ENCODE data around the gene STAT6.
"Not testable (repeated sequence)": the region's sequence is repeated elsewhere in the genome, so short reads cannot be mapped to it uniquely, and the experiment has no call there.

Gene STAT6

DNA sequence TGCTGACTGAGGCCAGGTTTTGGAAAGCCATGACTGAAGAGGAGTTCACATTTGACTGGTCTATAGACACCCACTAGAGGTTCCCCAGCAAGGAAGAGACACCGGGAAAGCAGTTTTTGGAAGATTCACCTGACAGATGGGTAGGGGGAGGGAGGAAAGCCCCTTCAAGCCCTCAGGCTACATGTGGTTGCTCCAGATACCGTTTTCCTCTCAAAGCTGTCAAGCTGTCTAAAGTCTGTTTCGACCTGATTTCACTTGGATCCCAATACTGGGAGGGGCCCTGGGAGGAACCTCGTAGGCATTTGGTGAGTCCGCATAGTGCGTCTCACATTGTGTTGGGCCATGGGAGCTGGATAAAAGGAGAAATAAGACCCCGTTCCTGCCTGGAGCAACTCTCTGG lies 15.4 kb upstream of the STAT6 start:
- DNase-seq (ENCODE audit: low spot score), result no peak

DNA sequence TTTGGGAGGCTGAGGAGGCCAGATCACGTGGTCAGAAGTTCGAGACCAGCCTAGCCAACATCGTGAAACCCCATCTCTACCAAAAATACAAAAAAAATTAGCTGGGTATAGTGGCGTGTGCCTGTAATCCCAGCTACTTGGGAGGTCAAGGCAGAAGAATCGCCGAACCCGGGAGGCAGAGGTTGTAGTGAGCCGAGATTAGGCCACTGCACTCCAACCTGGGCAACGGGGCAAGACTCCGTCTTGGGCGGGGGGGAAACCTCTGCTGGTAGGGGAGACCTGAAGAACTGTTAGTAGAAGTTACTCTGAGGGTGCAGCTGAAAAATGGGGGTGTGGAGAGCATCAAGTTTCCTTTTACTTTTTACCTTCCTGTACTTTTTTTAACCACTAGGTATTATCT lies 14.9 kb upstream of the STAT6 start:
- DNase-seq (ENCODE audit: low spot score), result no peak

DNA sequence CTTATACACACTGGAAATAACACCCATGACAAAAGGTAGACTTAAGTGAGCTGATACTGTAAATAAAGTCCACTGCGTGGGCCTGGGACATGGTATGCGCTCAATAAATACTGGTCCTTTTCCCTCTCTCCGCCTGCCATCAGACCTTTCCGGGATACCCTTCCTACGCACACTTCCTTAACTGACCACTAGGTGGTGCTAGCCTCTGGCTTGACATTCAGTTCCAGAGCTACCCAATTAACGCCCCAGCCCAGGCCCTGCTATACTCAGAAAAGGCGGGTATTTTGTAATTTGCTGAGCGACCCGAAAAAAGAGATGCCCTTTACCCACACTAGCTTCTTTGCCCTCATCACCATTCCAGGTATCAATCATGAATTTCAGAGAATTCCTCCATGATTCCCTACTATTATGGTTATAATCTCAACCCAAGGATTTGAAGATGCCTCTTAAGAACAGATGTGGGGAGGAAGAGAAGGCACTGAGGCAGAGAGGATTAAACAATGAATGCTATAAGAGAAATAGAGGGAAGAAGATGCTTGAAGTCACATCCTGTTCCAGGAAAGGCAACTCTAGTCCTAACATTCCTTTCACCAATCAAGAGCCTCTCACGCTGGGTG lies 13.2 kb upstream of the STAT6 start:
- peak; percentile 76 for DNase-seq (ENCODE audit: low spot score)

DNA sequence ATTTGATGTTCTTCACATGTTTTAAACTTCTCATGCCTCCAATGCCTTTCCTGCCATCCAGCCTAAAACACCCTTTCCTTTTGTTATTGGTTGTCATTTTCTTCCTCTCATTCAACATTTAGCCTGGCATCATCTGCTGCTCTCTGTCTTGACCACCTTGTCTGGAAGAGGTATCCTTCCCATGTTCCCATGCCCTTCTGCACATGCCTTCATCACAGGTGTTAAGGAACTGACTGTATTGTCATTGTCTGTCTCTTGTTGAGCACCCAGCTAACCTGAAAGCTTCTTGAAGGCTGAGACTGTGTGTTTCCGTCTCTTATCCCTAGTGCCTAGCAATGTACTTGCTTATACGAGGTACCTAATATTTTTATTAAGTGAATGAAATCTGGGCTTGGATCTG lies 12.7 kb upstream of the STAT6 start:
- no peak for DNase-seq (ENCODE audit: low spot score)

DNA sequence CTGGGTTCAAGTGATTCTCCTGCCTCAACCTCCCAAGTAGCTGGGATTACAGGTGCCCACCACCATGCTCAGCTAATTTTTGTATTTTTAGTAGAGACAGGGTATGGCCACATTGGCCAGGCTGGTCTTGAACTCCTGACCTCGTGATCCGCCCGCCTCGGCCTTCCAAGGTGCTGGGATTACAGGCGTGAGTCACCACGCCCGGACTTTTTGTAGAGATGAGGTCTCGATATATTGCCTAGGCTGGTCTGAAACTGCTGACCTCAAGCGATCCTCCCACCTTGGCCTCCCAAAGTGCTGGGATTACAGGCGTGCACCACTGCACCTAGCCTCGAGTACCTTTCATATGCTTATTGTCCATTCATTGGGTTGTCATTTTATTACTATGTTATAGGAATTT lies 9.6 kb upstream of the STAT6 start:
- DNase-seq (ENCODE audit: low spot score), result not testable (repeated sequence)

DNA sequence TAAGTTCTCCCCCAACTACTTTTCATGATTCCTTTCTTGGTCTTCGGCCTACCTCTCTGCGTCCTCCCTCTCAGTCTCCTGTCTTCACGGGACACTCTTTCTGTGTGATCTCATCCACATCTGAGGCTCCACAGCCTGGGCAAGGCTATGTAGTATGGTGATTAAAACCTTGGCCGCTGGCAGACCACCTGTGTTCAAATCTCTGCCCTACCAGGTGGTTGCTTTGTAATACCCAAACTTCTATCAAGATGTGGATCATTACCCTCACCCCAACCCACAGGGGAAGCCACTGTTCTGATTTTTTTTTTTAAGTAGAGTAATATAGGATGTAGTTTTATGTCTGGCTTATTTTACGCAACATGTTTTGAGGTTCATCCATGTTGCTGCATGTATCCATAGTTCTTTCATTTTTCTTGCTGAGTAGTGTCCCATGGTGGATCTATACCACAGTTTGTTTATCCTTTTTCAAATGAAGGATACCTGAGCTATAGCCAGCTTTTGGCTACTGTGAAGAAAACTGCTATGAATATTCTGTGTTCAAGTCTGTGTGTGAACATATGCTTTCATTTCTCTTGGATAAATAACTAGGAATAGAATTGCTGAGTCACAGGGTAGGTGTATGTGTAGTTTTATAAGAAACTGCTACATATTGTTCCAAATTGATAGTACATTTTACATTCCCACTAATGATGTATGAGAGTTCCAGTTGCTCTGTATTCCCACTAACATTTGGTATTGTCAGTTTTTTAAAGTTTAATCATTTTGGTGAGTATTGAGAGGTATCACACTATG lies 8.3 kb upstream of the STAT6 start:
- no peak for DNase-seq (ENCODE audit: low spot score)

DNA sequence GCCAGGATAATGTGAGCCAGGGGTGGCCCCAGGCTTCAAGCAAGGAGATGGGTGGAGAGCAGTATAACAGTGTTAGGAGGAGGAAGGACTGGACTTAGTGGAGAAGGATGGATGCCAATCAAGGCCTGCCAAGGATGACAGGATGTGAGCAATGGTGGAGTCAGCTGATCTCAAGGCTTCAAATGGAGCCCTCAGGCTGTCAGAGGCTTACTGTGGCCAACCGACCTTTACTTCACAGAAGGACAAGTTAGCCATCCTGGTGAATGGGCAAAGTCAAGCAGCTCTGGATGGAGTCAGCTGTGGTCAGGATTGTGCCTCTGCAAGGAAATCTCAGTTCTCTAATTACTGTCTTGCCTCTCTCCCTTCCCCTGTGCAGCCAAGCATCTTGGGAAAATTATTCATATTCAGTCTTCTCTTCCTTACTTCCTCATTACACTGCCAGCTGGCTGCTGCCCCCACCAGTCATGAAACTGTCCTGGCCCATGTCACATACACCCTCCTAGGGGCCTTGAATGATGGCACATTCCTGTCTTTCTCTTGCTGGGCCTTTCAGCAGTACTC lies 7.6 kb upstream of the STAT6 start:
- no peak for DNase-seq (ENCODE audit: low spot score)

DNA sequence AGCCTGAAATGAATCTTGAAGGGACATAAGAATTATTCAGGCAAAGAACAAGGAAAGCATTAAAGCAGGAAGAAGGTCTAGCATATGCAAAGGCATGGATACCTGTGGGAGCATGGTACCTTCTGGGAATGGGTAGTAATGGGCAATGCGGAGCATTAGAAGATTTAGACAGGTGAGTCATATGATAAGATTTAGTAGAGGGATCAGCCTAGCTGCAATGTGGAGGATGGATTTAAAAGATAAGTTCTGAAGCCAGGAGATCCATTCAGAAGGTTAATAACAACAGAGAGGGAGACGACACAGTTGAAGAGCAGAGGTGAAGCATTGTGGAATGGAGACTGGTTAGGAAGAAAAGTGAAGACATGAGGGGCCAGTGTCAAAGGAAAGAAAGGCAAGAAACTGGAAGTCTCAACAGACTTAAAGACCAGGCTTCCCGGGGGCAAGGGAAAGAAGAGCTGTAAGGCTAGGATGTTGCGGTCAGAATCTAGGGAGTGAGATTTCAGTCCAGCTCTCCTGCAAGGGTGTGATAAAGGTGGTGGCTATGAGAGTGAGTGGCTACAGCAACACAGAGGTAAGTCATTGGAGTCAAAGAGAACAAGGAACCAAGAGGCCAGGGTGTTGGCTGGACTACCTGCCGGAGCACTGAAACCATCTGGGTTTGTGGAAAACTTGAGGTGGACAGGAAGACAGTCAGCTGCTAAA lies 5.6 kb upstream of the STAT6 start:
- no peak for DNase-seq (ENCODE audit: low spot score)

DNA sequence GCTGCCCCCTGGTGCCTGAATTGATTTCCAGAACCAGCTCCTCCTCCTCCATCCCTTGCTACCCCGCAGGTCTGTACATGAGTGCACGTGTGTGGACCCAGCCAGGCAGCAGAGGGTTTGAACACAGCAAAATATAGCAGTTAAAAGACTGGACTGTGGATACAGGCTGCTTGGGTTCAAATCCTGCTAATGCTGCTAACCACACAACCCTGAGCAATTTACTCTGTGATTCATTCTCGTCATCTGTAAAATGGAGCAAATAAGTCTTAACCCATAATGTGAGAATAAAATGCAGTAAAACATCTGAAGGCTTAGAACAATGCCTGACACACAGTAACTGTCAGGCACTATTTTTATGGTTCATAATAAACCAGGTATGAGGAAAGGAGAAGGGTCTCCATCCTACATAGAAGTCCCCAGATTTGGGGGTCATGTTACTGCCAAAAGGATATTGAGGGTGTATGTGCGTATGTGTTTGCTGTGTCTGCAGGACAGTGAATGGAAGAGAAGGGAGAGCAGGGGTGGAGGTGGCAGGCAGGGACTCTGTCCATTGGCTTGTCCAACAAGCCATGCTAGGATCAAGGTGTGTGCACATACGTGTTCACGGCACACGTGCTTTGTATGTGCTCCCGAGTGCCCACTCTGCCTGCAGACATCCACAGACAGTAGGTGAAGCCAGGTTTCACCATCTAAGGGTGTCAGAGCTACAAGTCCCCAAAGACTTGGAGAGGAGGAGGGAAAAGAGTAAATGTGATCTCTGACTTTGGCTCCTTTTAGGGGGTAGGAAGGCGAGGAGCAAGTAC lies 1.5 kb upstream of the STAT6 start:
- DNase-seq (ENCODE audit: low spot score), result no peak

DNA sequence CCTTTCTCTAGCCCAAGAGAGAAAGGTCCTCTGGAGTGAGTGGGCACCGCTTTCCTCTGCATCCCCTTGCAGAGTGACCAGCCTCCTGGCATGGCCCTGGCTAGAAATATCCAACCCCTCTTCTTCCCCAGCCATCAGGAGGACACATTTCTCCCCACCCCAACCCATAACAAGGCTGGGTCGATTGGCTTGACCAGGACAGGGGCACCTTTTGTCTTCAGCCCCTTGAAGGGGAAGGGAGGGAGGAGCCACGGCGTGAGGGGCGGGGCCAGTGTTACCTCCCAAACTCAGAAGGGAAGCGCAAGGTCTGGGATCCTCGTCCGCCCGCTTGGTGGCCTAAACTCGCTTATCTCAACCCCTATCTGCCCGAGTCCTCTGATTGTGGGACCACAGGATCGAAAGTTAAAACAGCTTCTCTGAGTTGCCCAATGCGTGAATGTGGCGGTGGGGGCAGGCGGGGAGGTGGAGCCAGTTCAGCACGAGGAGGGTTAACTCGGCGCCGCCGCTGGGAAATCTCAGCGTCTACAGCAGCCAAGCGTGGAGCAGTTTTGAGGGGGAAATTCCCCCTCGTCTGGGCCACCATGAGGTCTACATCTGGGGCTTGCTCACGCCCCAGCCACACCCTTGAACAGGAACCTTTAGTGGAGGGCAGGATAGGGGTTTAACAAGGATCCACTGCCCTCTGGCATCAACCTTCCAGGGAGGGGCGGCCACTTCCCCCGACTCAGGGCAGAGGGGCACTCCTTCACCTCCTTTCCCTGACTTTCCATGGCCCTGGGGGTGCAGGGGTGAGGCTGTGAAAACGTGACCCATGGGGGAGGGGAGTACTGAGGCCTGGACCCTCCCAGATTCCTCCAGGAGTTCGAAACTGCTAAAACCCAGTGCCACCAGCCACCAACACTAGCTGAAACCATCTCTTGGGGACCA lies 795 bp downstream of the STAT6 start:
- no peak for DNase-seq (ENCODE audit: low spot score)

DNA sequence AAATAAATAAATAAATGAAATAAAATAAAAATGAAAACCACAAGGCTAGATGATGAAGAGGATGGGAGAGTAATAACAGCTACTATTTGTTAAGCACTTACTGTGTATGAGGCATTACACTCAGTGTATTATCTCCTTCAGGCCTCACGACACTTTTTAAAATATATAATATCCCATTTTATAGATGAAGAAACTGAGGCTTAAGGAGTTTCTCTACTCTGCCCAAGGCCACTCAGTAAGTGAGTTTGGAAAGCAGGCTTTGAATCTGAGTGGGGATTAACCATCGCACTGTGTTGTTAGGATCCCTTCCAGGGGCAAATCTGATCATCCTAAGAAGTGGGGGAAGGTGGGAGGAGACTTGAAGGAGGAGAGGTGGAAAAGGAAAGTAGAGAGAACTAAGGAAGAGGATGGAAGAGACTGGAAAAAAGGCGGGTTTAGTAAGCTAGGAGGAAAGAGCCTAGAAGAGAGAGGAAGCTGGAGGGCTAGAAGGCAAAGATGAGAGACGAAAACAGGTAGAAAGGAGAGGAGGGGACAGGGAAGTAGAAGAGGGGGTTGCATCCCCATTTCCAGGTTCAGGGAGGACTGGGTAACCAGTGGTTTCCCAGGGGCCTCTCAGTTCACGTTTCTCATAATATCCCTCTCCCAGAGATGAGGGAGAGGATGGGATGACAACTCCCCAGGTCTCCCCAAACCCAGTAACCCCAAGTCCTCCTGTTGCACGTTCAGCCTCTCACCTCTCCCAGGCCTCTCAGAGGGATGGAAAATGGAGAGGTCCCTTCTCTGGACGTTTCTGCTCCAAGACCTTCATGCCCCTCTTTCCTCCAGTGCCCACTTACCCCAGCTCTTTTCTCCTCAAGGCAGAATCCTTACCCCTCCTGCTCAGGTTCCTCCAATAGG lies 1.7 kb downstream of the STAT6 start:
- DNase-seq (ENCODE audit: low spot score), result no peak

DNA sequence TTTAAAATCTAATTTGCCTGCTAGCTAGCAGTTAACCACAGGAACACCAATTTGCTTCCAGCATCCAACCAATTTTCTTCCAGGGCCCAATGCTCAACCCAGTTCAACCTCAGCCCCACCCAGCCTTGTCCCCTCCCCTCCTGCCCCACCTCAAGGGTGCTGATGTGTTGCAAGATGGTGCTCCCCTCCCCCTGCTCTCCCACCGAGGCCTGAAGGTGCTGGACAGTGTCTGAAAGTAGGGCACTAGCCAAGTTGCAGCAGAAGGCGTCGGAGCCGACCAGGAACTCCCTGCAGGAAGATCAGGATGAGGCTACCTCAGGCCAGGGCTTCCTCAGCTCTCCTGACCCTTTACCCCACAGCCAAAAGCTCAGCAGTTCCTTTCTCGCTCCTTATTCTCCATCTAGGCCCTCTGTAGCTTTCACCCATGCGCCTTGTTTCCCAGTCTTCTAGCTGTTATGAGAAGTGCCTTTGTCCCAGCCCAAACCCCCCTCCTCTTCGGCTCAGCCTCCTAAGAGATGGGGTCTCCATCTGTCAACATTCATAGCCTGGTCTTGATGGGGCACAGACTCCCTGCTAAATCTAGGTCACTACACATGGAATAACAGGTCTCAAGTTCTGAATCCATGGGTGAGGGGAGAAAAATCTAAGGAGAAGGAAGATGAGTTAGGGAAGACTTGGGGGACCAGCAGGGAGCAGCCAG lies 3.6 kb downstream of the STAT6 start:
- DNase-seq (ENCODE audit: low spot score), result no peak

DNA sequence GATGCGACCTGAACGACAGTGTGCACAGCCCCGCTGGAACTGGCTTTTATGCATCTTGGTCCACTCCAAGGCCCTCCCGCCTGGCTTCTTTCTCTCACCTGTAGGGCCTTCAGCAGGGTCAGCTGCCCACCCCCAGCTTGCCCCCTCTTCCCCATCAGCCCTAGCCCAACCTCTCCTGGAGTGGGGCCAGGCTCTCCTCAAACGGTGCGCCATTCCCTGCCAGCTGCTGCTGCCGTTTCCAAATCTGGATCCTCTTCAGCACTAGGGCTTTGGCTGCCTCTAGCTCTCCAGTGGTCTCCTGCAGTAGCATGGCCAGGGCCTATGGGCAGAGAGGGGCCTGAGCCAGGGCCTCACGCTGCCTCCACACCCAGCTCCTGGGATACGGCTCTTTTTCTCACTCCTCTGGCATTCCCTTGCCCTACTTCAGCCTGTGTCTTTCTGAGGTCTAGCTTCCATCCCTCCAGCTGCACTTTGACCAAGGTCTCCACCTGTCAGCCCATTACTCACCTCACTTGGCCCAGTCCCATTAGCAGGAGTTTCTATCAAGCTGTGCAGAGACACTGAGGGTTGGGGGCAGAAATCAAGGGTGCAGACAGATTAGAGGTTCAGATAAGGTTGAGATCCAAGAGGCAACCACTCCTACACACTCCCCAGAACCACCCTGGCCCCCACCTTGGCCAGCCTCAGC lies 5.0 kb downstream of the STAT6 start:
- no peak for DNase-seq (ENCODE audit: low spot score)

DNA sequence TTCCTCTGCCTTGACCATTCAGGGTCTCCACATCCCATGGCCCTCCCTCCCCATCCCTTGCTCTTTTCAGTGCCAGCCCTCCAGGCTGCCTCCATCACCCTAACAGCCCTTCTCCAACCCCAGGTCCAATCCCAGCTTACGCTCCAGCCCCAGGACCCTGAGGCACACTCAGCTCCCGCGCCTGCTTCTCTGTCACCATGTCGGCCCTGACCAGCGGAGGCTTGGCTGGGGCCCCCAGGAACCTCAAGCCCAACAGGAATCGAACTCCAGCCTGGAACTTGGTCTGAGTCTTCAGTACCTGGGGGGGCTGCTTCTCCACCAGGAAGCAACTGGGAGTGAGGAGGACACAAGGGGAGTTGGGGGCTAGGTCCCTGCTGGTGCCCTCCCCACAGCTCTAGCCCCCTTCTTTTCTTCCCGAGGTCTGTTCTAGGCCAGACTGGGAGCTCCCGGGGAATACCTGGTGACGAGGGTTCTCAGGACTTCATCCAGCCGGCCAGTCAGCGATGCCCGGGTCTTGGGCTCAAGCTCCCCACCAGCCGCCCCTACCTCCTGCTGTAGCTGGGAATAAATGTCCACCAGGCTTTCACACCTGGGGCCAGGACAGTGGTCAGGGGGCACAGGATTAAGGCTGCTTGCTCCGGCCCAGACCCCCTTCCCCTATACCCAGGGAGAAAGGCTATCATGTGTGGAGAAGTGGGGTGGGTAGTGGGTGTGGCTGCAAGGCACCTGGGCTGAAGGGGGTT lies 6.0 kb downstream of the STAT6 start:
- no peak for DNase-seq (ENCODE audit: low spot score)

DNA sequence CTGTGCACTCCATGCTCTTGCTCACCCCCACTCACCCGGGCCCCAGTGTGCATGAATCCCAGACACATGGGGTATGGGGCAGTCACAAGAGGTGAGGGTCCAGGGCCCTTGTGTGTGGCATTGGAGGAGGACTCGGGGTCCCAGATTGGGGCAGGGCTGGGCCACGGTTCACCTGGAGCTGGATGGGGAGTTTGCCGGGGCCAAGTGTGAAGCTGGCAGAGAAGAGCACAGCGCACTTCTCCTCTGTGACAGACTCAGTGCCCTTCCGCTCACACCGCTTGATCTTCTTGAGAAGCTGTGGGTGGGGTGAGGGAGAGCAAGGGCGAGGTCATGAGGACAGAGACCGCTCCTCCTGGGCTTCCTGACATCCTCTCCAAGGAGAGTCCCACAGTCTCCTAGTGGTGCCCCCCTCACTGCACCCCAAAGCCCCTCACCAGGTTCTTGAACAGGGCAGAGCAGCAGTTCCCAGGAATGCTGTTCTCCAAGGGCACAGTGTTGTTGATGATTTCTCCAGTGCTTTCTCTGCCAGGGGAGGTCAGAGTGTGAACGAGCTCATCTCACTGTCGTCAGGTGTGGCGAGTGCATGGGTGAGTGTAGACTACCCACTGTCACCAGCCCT lies 6.8 kb downstream of the STAT6 start:
- no peak for DNase-seq (ENCODE audit: low spot score)

DNA sequence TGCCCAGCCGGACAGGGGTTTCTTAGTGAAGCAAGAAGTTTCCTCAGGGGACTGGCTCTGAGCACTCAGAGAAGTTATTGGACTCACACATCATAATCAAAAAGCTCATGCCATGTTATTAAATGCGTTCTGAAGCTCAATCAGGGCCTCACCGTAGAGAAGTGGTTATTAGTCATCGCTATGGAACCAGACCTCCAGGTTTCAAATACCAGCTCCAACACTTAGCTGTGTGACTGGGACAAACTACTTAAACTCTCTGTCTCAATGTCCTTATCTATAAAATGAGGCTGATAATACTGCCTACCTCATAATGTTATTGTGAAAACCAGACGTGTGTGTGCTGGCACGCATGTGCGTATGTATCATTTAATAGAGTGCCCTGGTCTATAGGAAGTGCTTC lies 7.3 kb downstream of the STAT6 start:
- DNase-seq (ENCODE audit: low spot score), result no peak

DNA sequence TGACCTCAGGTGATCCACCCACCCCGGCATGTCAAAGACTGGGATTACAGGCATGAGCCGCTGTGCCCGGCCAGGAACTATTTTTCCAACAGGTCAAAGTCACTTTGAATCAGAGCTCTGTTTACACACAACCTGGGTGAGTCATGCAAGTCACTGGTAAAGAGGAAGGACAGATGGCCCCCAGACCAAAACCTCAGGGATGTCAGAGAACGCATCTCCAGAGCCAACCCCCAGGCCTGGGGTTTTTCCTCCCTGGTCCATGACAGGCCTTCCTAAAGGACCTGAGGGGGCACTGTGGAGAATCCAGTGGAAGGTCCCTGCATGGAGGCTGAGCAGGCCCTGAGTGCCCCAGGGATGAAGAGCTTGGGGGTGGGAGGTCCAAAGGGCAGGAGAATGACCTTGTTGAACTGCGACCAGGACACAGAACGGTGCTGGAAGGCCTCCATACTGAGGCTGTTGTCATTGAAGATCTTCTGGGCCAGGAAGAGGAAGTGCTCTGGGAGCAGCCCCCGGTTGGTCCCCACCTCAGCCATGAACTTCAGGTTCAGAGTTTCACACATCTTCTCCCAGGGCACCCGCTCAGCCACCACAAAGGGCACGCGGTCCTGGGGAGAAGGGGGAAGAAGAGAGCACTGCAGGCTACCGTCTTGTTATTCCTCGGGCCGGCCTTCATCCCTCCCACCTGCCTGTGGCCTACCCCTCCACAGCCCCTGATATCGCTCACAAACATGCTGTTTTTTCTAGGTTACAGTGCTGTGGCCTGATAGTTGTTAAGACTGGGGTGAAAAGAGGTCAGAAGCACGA lies 9.1 kb downstream of the STAT6 start:
- DNase-seq (ENCODE audit: low spot score), result no peak
